Fibroblast of mammary gland (primary cell): Measurements from ENCODE around the gene PIGR.
"Not testable (repeated sequence)": the region's sequence is repeated elsewhere in the genome, so short reads cannot be mapped to it uniquely, and the experiment has no call there.

Source experiments
- DNase-seq: peaks from one replicate; pipeline ENCODE4 v3.0.0-alpha.2; 2010; ENCODE audit warnings: low read depth
- H3K4me3 ChIP-seq: 2 replicates; pipeline ENCODE4 v1.5.1; 2011; ENCODE audit warnings: low read depth, mild to moderate bottlenecking, low read length, moderate library complexity; ENCODE audit not compliant: control insufficient read depth
- TF ChIP-seq, protein P1 (sequence below): conservative IDR thresholded peaks from 2 replicates; pipeline ENCODE4 v1.5.1; 2011; ENCODE audit warnings: low read depth, low read length, inconsistent platforms; ENCODE audit not compliant: control insufficient read depth, insufficient read depth

The PIGR gene

DNA sequence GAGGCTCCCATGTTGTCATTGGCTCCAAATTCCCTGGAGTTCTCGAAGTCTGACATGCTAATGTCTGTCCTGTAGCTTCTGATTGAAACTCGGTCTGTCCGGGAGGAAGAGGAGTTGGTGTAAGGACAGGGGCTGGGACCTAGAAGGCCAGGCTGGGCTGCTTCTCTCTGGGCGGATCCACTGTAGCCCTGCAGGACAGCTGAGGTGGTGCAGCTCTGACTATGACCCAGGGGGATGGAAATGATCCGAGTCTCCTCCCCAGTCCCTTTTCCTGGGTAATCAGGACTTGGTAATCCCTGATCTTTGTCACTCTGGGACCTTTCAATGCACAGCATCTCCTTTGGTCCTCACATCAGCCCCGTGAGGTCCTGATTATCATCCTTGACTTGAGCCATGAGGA is 14.6 kb downstream of the PIGR start:
- H3K4me3 ChIP-seq, result no peak overlapping the region
- DNase-seq, result no peak

DNA sequence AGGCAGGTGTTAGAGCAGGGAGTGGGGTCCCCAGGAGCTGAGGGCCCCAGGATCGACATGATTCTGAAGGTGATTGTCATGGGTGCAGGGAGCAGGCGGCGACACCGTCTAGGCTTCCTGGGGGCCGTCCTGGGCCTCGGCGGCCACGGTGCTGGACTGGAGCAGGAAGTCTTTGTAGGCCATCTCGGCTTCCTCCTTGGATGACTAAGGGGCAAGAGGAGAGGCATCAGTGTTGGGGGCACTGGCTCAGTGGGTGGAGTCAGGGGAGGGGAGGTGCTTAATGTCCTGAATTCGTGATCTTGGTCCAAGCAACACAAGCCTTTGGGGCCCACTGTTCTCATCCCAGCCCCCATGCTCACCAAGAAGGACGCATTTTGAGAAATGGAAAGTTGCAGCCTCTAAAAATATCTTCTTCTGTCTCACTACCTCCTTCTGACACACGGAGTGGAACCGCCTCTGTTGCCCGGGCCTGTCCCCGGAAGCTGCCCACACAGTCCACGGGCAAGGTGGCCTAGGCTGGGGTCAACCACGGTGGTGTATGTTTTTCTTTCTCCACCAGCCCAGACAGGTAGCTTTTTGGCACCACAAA is 16.0 kb downstream of the PIGR start:
- no peak for DNase-seq
- H3K4me3 ChIP-seq, result no peak overlapping the region
- TF ChIP-seq, protein P1, sequence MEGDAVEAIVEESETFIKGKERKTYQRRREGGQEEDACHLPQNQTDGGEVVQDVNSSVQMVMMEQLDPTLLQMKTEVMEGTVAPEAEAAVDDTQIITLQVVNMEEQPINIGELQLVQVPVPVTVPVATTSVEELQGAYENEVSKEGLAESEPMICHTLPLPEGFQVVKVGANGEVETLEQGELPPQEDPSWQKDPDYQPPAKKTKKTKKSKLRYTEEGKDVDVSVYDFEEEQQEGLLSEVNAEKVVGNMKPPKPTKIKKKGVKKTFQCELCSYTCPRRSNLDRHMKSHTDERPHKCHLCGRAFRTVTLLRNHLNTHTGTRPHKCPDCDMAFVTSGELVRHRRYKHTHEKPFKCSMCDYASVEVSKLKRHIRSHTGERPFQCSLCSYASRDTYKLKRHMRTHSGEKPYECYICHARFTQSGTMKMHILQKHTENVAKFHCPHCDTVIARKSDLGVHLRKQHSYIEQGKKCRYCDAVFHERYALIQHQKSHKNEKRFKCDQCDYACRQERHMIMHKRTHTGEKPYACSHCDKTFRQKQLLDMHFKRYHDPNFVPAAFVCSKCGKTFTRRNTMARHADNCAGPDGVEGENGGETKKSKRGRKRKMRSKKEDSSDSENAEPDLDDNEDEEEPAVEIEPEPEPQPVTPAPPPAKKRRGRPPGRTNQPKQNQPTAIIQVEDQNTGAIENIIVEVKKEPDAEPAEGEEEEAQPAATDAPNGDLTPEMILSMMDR, result no peak

More for the DNA sequence above, 14.6 kb downstream of the PIGR start:
- TF ChIP-seq, protein P1, result no peak

DNA sequence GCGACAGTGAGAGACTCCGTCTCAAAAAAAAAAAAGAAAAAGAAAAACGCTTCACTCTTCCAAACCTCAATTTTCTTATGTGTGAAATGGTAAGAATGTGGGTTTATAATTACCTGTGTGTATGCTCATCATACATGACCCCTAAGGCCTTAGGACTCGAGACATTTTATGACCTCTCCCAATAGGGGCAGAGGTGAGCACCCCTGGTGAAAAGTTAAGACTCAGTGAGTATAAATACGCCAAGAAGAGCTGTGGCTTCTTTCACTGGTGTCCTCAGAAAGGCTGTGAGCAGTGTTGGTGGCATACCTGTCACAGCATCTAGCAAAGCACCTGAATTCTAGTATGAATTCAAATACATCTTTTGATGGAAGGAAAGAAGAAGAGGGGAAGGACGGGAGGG is 16.7 kb downstream of the PIGR start:
- TF ChIP-seq, protein P1, result no peak

DNA sequence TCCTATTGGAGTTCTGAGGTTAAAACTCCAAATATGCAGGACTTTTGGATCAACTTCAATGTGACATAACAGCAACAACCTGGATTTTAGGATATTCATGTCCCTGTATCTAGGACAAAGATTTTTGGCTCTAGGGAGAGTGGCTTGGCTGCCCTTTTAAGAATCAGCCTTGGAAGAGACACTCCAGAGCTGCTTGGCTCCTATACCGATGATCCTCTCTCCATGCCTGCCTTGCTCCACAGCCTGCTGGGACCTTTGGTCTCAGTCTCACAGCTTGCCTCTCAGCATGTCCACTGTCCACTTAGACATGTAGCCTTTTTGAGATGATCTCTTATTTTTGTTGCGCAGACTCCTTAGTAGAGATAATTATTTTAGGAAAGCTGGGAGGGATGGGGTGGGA is 20.0 kb downstream of the PIGR start:
- H3K4me3 ChIP-seq, result no peak overlapping the region
- DNase-seq, result no peak
- TF ChIP-seq, protein P1, result no peak

More for the DNA sequence above, 16.7 kb downstream of the PIGR start:
- no peak overlapping the region for H3K4me3 ChIP-seq
- no peak for DNase-seq

GRCh38 chr1:206925106-206925736 is 21.0 kb downstream of the PIGR start:
- TF ChIP-seq, protein P1, result no peak
- no peak overlapping the region for H3K4me3 ChIP-seq
- no peak for DNase-seq

GRCh38 chr1:206924592-206925105 is 21.6 kb downstream of the PIGR start:
- TF ChIP-seq, protein P1, result no peak
- no peak overlapping the region for H3K4me3 ChIP-seq
- no peak for DNase-seq

GRCh38 chr1:206923961-206924557 is 22.2 kb downstream of the PIGR start:
- not testable (repeated sequence) for DNase-seq, H3K4me3 ChIP-seq
